Neuronal stem cell (in vitro differentiated cells): ENCODE data around the gene COL5A1.
A peak's percentile ranks its signal among the peaks of the same experiment; 100 is the strongest.
"Not testable (repeated sequence)": the region's sequence is repeated elsewhere in the genome, so short reads cannot be mapped to it uniquely, and the experiment has no call there.

ENCODE experiments used
- DNase-seq: peaks from one replicate; pipeline ENCODE4 v3.0.0-alpha.2; 2013; ENCODE audit warnings: low spot score
- H2AFZ ChIP-seq: one replicate; pipeline ENCODE4 v1.6.1; 2013; ENCODE audit warnings: mild to moderate bottlenecking, low read length, inconsistent platforms
- H2AK5ac ChIP-seq: 2 replicates; pipeline ENCODE4 v1.6.1; 2013; ENCODE audit warnings: low read depth, mild to moderate bottlenecking, inconsistent platforms, low read length, moderate library complexity, mixed read lengths
- H2BK120ac ChIP-seq: 2 replicates; pipeline ENCODE4 v1.6.1; 2013; ENCODE audit warnings: low read depth, mild to moderate bottlenecking, inconsistent platforms, low read length, moderate library complexity, mixed read lengths
- H2BK12ac ChIP-seq: one replicate; pipeline ENCODE4 v1.6.1; 2013; ENCODE audit warnings: low read length, inconsistent platforms
- H2BK15ac ChIP-seq: 2 replicates; pipeline ENCODE4 v1.6.1; 2013; ENCODE audit warnings: mild to moderate bottlenecking, low read length, inconsistent platforms, mixed read lengths
- H2BK5ac ChIP-seq: one replicate; pipeline ENCODE4 v1.6.1; 2013; ENCODE audit warnings: inconsistent platforms, mild to moderate bottlenecking, low read length, moderate library complexity
- H3K14ac ChIP-seq: one replicate; pipeline ENCODE4 v1.6.1; 2013; ENCODE audit warnings: low read length, inconsistent platforms
- H3K18ac ChIP-seq: 2 replicates; pipeline ENCODE4 v1.6.1; 2013; ENCODE audit warnings: low read length, inconsistent platforms
- H3K23ac ChIP-seq: 2 replicates; pipeline ENCODE4 v1.6.1; 2013; ENCODE audit warnings: low read depth, mild to moderate bottlenecking, mixed read lengths, low read length, inconsistent platforms; ENCODE audit not compliant: poor library complexity
- H3K27ac ChIP-seq: replicated peaks from 3 replicates; pipeline ENCODE4 v1.5.1; 2013; ENCODE audit warnings: low read length, inconsistent platforms
- H3K27me3 ChIP-seq, 3 experiments: 2 replicates each; pipeline ENCODE4 v1.6.1; 2013; ENCODE audit warnings: low read length in 3 of 3, mild to moderate bottlenecking in 2 of 3, inconsistent platforms in 1 of 3, low read depth in 1 of 3, mixed read lengths in 1 of 3, moderate library complexity in 1 of 3; ENCODE audit not compliant: control insufficient read depth in 3 of 3, insufficient read depth in 3 of 3
- H3K36me3 ChIP-seq, 2 donors: replicated peaks in 1 of 2; 2 replicates each; pipeline ENCODE4 v1.6.1; 2013; ENCODE audit warnings: low read length in 2 of 2; ENCODE audit not compliant: control insufficient read depth in 2 of 2, insufficient read depth in 2 of 2
- H3K4ac ChIP-seq: 2 replicates; pipeline ENCODE4 v1.6.1; 2013; ENCODE audit warnings: inconsistent platforms, mild to moderate bottlenecking, low read length, moderate library complexity
- H3K4me1 ChIP-seq, 2 donors: 1 replicate in 1 of 2; 2 replicates in 1 of 2; pipeline ENCODE4 v1.6.1; 2013; ENCODE audit warnings: low read length in 2 of 2, low read depth in 1 of 2; ENCODE audit not compliant: control insufficient read depth in 2 of 2, insufficient read depth in 1 of 2
- H3K4me2 ChIP-seq: one replicate; pipeline ENCODE4 v1.6.1; 2013; ENCODE audit warnings: mild to moderate bottlenecking, low read length, inconsistent platforms; ENCODE audit not compliant: insufficient read depth, poor library complexity, severe bottlenecking
- H3K4me3 ChIP-seq, 2 donors: 2 replicates each; pipeline ENCODE4 v1.5.1; 2013; ENCODE audit warnings: low read length in 2 of 2, mild to moderate bottlenecking in 2 of 2, inconsistent platforms in 1 of 2, moderate library complexity in 1 of 2
- H3K79me1 ChIP-seq: one replicate; pipeline ENCODE4 v1.6.1; 2013; ENCODE audit warnings: low read depth, mild to moderate bottlenecking, inconsistent platforms, low read length, moderate library complexity
- H3K9ac ChIP-seq: one replicate; pipeline ENCODE4 v1.6.1; 2013; ENCODE audit warnings: mild to moderate bottlenecking, low read depth, low read length, inconsistent platforms; ENCODE audit not compliant: poor library complexity
- H3K9me3 ChIP-seq, 2 donors: replicated peaks in 1 of 2; 2 replicates each; pipeline versions ENCODE3 to v1.6.1; 2013; ENCODE audit warnings: low read length in 2 of 2, mild to moderate bottlenecking in 2 of 2, inconsistent platforms in 1 of 2, low read depth in 1 of 2, mixed read lengths in 1 of 2, moderate library complexity in 1 of 2; ENCODE audit not compliant: control insufficient read depth in 2 of 2, insufficient read depth in 1 of 2
- H4K8ac ChIP-seq: one replicate; pipeline ENCODE4 v1.6.1; 2013; ENCODE audit warnings: low read depth, mild to moderate bottlenecking, inconsistent platforms, low read length, moderate library complexity
- H4K91ac ChIP-seq: one replicate; pipeline ENCODE4 v1.6.1; 2013; ENCODE audit warnings: low read length, low read depth, mild to moderate bottlenecking, inconsistent platforms; ENCODE audit not compliant: poor library complexity
- WGBS, 2 donors: extraction: QIAGEN DNeasy Blood & Tissue Kit; methylation state at CpG; one replicate each; pipeline ENCODE4 v1.1.7; 2013; ENCODE audit warnings: missing lambda C conversion rate in 2 of 2, mixed read lengths in 1 of 2; ENCODE audit not compliant: insufficient read length in 2 of 2, insufficient replicate concordance in 1 of 2; ENCODE audit errors: extremely low coverage in 2 of 2; 5-methylcytosine and 5-hydroxymethylcytosine counted together

COL5A1 gene

DNA sequence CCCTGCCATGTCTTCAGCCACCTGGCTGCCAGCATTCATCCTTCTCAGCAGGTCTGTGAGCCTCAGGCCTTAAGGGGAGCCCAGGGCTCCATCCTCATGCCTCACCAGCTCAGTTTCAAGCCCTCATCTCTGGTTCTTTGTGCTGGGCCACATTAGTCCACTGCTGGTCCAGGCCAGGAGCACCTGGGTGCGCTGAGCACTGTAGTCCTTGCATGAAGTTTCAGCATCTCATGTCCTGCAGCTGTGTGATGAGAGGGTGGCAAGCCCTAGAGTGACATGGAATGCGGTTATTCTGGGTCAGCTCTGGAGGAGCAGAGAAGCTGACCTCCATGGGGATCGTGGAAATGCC lies 42.7 kb downstream of the COL5A1 start:
- no peak for DNase-seq
- Histone ChIP-seq H2BK120ac (no peak overlapping the region), H3K4ac (no peak overlapping the region), H3K4me2 (no peak overlapping the region), H3K18ac (no peak overlapping the region), H3K4me3 (no peak overlapping the region), H3K9me3 (no peaks in the 10 kb centered on the region), H2BK12ac (no peak overlapping the region), H2AFZ (no peak overlapping the region), H3K36me3 (no peaks in the 10 kb centered on the region), H3K27ac (no peak overlapping the region), H4K91ac (no peak overlapping the region), H2AK5ac (no peak overlapping the region), H3K23ac (no peak overlapping the region), H2BK5ac (no peak overlapping the region), H3K79me1 (no peaks in the 10 kb centered on the region), H3K9ac (no peak overlapping the region), H3K4me1 (peaks cover 0 to 2% of the 10 kb centered on the region in 2 donors), H3K14ac (no peak overlapping the region), H2BK15ac (no peak overlapping the region), H4K8ac (no peak overlapping the region), H3K27me3 (peaks cover 0 to 10% (median 0%) of the 10 kb centered on the region in 3 experiments)
- no CpG with 5 or more reads among the region's 3 CpGs for WGBS, 2 donors

DNA sequence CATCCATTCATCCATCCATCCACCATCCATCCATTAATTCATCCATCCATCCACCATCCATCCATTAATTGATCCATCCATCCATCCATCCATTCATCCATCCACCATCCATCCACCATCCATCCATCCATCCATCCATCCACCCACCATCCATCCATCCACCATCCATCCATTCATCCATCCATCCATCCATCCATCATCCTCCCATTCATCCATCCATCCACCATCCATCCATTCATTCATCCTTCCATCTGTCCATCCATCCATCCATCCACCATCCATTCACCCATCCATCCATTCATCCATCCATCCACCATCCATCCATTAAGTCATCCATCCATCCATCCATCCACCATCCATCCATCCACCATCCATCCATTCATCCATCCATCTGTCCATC lies 43.3 kb downstream of the COL5A1 start:
- not testable (repeated sequence) for H3K36me3 ChIP-seq, H2BK12ac ChIP-seq
- peaks cover 0 to 10% (median 0%) of the 10 kb centered on the region in 3 experiments for H3K27me3 ChIP-seq

DNA sequence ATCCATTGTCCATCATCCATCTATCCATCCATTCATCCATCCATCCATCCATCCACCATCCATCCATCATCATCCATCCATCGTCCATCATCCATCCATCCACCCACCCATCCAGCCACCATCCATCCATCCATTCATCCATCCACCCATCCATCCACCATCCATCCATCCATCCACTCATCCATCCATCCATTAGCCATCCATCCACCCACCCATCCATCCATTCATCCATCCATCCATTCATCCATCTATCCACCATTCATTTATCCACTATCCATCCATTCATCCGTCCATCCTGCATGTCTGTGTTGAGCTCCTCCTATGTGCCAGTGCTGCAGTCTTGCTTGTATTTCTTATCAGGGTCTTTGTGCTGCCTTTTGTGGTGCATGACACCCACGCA lies 44.2 kb downstream of the COL5A1 start:
- Histone ChIP-seq H3K36me3 (no peaks in the 10 kb centered on the region), H3K27ac (no peak overlapping the region), H2BK5ac (no peak overlapping the region), H3K18ac (no peak overlapping the region), H2AK5ac (no peak overlapping the region), H3K4me2 (no peak overlapping the region), H3K27me3 (peaks cover 0 to 10% (median 0%) of the 10 kb centered on the region in 3 experiments), H2BK120ac (no peak overlapping the region), H3K79me1 (no peaks in the 10 kb centered on the region), H3K9ac (no peak overlapping the region), H2BK15ac (no peak overlapping the region), H3K9me3 (no peaks in the 10 kb centered on the region), H2AFZ (no peak overlapping the region), H2BK12ac (no peak overlapping the region), H3K4me3 (no peak overlapping the region), H4K91ac (no peak overlapping the region), H3K4ac (no peak overlapping the region), H3K14ac (no peak overlapping the region), H4K8ac (no peak overlapping the region), H3K4me1 (peaks cover 0 to 2% of the 10 kb centered on the region in 2 donors), H3K23ac (no peak overlapping the region)
- DNase-seq: no peak
- 100% methylated on average over 1 of the region's 3 CpGs for WGBS, 2 donors

More for the DNA sequence above, 43.3 kb downstream of the COL5A1 start:
- not testable (repeated sequence) for H2BK5ac ChIP-seq, H3K4me1 ChIP-seq, H4K8ac ChIP-seq, H2AFZ ChIP-seq, H3K27ac ChIP-seq, H3K4me3 ChIP-seq, H3K18ac ChIP-seq, H3K9me3 ChIP-seq, H3K4ac ChIP-seq, DNase-seq, H3K4me2 ChIP-seq, H2BK120ac ChIP-seq, H3K14ac ChIP-seq, H4K91ac ChIP-seq, H2AK5ac ChIP-seq, H3K9ac ChIP-seq, H3K79me1 ChIP-seq, H2BK15ac ChIP-seq
- peak overlapping the region; percentile 4 for H3K23ac ChIP-seq

DNA sequence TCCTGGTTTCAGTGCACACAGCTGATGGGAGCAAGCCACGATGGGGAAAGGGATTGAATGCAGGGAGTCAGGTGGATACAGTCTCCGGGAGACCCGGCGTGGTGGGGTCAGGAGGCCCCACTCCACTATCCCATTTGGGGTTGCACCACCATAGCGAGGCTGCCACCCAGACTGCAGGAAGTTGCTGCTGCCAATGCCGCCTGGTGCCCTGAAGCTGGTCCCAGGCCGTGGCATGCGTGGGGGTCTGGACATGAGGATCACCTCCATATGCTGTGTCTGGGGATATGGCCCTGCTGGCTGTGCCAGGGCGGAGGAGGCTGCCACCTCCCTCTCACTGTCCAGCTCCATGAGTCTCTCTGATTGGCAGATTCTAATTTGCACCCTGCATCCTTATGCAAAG lies 45.3 kb downstream of the COL5A1 start:
- no peaks in the 10 kb centered on the region for H3K79me1 ChIP-seq
- no peak overlapping the region for H3K9ac ChIP-seq
- no peaks in the 10 kb centered on the region for H3K4me1 ChIP-seq
- no peak overlapping the region for H2AK5ac ChIP-seq
- H3K23ac ChIP-seq: no peak overlapping the region
- H2AFZ ChIP-seq: no peak overlapping the region
- WGBS, 2 donors: no CpG with 5 or more reads among the region's 9 CpGs
- H2BK12ac ChIP-seq: no peak overlapping the region
- no peak overlapping the region for H2BK5ac ChIP-seq
- no peak for DNase-seq
- no peaks in the 10 kb centered on the region for H3K9me3 ChIP-seq
- no peak overlapping the region for H3K4me2 ChIP-seq
- no peaks in the 10 kb centered on the region for H3K27me3 ChIP-seq
- no peak overlapping the region for H4K8ac ChIP-seq
- peak overlapping the region; percentile 0 for H3K18ac ChIP-seq
- H3K4ac ChIP-seq: no peak overlapping the region
- no peaks in the 10 kb centered on the region for H3K36me3 ChIP-seq
- H3K14ac ChIP-seq: peak overlapping the region; percentile 76
- H3K27ac ChIP-seq: no peak overlapping the region
- H2BK15ac ChIP-seq: no peak overlapping the region
- H4K91ac ChIP-seq: no peak overlapping the region
- no peak overlapping the region for H3K4me3 ChIP-seq
- H2BK120ac ChIP-seq: no peak overlapping the region
